Spleen (tissue), 7 donors: Measurements from ENCODE around the gene ICE2.

ENCODE experiments used
- CTCF ChIP-seq, 11 experiments: fragments of 200-600 bp in 7 of 11; fragments of 450-650 bp in 4 of 11; sonication (generic) in 4 of 11; IDR thresholded peaks in 8 of 11; conservative IDR thresholded peaks in 3 of 11; 1 replicate in 7 of 11; 2 replicates in 4 of 11; pipeline versions ENCODE4 v1.4.0 to v1.8.0; 2016 to 2021; ENCODE audit warnings: antibody characterized with exemption in 11 of 11, inconsistent platforms in 4 of 11, mild to moderate bottlenecking in 1 of 11
- POLR2A ChIP-seq, 3 donors: fragments of 450-650 bp; IDR thresholded peaks; one replicate each; pipeline ENCODE4 v1.5.1; 2017; ENCODE audit warnings: antibody characterized with exemption in 3 of 3, mild to moderate bottlenecking in 1 of 3
- POLR2AphosphoS5 ChIP-seq, 3 donors: sonication (generic); formaldehyde crosslinking; IDR thresholded peaks; one replicate each; pipeline ENCODE4 v1.5.1; 2017; ENCODE audit warnings: antibody characterized with exemption in 3 of 3
- donor health status: DM: no; HTN: no; CAD: no; lungs with moderate emphysema.
- donor health status: DM: no; HTN: no; CAD: no.
- donor health status: DM: no; HTN: no; CAD: no.

DNA sequence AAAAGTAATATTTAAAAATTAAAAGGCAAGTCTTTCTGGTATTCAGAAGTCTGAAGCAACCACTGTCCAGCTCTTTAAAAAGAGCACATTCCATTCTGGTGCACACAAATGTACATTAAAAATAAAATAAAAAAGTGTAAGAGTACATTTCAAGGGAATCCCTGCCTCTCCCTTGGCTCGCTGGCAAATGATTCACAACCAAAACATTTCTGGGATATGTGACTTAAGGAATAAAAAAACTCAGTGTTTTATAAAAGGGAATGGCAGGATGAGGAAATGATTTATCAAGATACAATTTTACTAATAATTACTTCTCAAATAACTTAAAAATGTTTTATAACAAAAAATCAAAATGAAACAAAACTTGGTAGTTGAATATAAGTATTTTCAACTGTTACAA is 57.4 kb downstream of the ICE2 start:
- no peak for TF ChIP-seq POLR2AphosphoS5 (IDR thresholded peaks at IDR 0.05)
- TF ChIP-seq CTCF (IDR thresholded peaks at IDR 0.05 in 8 of 11, conservative IDR thresholded peaks at IDR 0.05 in 3 of 11) = no peak
- no peak for TF ChIP-seq POLR2A (IDR thresholded peaks at IDR 0.05)
